NCI-H2171 (cell line): Measurements from ENCODE around the gene CCNC.
"Not testable (repeated sequence)": the region's sequence is repeated elsewhere in the genome, so short reads cannot be mapped to it uniquely, and the experiment has no call there.

Experiments used
- DNase-seq: peaks from one replicate; lab custom pipeline; 2025; lab: John Stamatoyannopoulos, UW

CCNC gene

GRCh38 chr6:99602520-99603420 is 34.3 kb upstream of the CCNC start:
- DNase-seq, result no peak

GRCh38 chr6:99594696-99595095 is 26.2 kb upstream of the CCNC start:
- not testable (repeated sequence) for DNase-seq

- no peak for DNase-seq
Measured at GRCh38 chr6:99592900-99593299, 24.4 kb upstream of the CCNC start.

GRCh38 chr6:99591673-99592364 is 23.4 kb upstream of the CCNC start:
- no peak for DNase-seq

GRCh38 chr6:99590728-99591672 is 22.5 kb upstream of the CCNC start:
- no peak for DNase-seq

- DNase-seq, result no peak
Measured at GRCh38 chr6:99589907-99590493, 21.5 kb upstream of the CCNC start.

- no peak for DNase-seq
Measured at GRCh38 chr6:99589290-99589672, 20.8 kb upstream of the CCNC start.

GRCh38 chr6:99588618-99589289 is 20.3 kb upstream of the CCNC start:
- peak; percentile 87 for DNase-seq

GRCh38 chr6:99587792-99588191 is 19.3 kb upstream of the CCNC start:
- DNase-seq, result no peak

- no peak for DNase-seq
Measured at GRCh38 chr6:99579781-99580180, 11.3 kb upstream of the CCNC start.

- no peak for DNase-seq
Measured at GRCh38 chr6:99575544-99576227, 7.2 kb upstream of the CCNC start.

GRCh38 chr6:99573980-99574617 is 5.6 kb upstream of the CCNC start:
- DNase-seq, result no peak

GRCh38 chr6:99563056-99563723 is 5.3 kb downstream of the CCNC start:
- DNase-seq, result no peak

GRCh38 chr6:99560668-99561067 is 7.8 kb downstream of the CCNC start:
- no peak for DNase-seq

- DNase-seq, result no peak
Measured at GRCh38 chr6:99559057-99559456, 9.4 kb downstream of the CCNC start.

GRCh38 chr6:99553888-99554287 is 14.6 kb downstream of the CCNC start:
- DNase-seq, result no peak

GRCh38 chr6:99550046-99550748 is 18.3 kb downstream of the CCNC start:
- DNase-seq, result no peak

GRCh38 chr6:99548706-99549105 is 19.8 kb downstream of the CCNC start:
- no peak for DNase-seq

- no peak for DNase-seq
Measured at GRCh38 chr6:99547526-99547925, 20.9 kb downstream of the CCNC start.
